ENCODE measurements around the gene C18orf32.
"Not testable (repeated sequence)": the region's sequence is repeated elsewhere in the genome, so short reads cannot be mapped to it uniquely, and the experiment has no call there.

C18orf32 gene

DNA sequence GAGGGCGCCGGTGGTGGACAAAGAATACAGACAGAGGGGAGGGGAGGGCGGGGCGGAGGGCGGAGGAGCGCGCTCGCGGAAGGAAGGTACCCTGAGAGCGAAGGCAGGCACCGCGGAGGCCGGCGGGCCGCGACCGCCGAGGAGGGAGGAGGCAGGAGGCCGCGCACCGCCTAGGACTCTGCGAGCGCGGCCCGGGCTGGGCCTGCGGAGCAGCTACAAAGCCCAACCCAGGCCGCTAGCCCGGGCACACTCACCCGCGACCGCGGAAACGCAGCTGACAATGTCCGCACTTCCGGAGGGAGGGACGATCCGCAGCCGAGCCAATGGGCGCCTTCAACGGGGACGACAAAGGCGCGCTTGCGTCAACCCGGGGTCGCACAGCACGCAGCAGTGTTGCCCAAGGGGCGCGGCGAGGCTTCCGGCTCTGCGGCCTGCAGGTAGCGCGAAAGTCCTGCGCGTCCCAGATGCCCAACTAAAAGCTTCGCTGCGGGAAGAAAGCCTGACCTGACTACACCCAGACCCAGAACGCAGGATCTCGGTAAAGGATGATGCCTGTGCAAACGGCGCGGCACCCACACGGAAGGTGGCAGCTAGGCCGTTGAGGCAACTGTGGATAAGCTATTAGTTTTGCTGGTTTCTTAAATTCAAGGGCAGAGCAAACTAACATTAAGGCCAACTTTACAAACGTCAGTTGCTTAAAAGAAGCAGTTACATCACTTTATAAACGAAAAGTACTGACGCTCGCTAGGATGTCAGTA is at the start of gene C18orf32:
Gene C18orf32, minus strand, starts transcription at position 282 of the 758 bp plus-strand sequence. CDS start 3,486 bp downstream, outside the sequence.
- DNase-seq (ENCODE audit: low spot score), result peak; percentile 97

DNA sequence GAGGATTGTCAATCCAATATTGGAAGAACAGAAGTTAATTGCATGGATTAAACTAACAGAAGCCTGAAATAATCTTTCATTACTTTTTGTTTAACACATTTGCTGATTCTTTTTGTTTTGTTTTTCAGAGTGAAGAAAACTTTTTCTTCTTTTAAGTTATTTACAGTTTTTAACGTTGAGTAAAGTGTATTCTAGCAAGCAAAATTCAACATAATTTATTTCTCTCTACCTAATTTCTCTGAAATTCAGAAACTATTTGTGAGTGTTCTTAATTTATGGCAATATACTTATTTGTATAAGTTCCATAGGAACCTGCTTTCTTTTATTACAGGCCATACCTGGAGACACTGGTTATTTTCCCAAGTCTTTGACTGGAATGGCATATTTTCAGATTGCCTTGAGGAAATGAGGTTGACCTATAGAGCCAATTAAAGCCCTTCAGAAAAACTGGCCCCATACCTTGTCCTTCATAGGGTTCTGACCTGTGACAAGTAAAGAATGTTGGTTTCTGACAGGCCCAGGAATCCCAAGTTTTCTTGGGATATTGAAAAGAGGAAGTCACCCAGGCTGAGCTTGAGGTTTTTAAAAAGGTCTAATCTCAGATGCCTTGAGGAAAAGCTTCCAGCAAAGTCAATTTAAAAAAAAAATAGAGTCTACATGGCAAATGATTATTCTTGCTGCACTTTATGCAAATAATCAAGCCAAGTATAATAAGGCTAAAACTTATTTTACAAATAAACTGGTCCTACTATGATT is 48.0 kb upstream of the C18orf32 start:
- no peak for DNase-seq (ENCODE audit: low spot score)

DNA sequence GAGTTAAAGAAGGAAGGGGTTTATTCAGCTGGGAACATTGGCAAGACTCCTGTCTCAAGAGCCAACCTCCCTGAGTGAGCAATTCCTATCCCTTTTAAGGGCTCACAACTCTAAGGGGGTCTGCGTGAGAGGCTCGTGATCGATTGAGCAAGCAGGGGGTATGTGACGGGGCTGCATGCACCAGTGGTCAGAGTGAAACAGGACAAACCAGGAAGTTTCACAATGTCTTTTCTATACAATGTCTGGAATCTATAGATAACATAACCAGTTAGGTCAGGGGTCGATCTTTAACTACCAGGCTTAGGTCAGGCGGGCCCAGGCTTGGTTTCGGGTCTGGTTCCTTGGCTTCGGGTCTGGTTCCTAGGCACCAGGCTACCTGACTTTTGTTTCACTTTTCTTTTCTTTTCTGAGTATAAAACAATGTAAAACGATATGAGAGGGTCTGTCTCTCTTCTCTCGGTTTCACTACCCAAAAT is 44.7 kb upstream of the C18orf32 start:
- no peak for DNase-seq (ENCODE audit: low spot score)

DNA sequence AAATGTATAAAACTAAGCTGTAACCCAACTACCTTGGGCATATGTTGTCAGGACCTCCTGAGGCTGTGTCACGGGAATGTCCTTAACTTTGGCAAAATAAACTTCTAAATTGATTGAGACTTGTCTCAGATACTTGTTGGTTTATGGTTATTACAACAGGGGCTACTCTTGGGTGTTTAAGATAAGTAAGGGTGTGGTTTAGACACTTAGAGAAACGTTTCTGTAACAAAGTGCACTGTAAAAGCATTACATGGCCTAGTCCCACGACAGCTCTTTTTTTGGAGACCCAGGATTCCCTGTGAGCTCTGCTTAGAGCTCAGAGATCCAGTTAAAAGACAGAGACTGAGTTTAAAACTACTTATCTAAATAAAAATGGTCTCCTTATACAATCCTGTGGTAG is 42.6 kb upstream of the C18orf32 start:
- DNase-seq (ENCODE audit: low spot score), result no peak

DNA sequence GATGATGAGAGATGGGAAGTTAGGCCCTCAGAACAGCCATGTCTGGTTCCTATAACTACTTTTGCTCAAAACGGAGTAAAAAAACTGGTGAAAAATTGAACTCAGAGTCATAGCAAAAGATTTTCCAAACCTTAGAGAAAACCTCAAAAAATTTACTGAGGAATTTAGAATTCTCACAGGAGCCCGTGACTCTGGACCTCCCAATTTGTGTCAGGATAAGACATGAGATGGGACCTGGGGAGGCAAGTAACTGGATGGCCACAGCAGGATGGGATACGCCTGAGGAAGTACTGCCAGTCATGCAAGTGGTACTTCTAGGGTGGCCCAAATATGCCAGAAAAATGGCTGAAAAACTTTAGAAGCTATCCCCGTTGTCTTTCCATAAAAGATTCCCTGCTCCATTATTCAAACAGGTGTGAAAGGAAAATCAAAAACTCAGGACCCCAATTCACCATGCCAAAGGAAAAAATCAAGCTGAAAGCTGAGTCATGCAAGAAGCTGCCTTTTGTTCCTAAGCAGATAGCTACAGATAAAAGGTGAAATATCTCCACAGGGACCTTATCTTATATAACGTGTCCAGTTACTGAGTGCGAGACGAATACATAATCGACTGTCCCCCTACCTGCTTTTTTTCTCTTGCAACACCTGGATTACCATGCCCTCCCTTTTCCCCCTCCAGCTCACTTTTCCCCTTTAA is 40.7 kb upstream of the C18orf32 start:
- DNase-seq (ENCODE audit: low spot score), result no peak

DNA sequence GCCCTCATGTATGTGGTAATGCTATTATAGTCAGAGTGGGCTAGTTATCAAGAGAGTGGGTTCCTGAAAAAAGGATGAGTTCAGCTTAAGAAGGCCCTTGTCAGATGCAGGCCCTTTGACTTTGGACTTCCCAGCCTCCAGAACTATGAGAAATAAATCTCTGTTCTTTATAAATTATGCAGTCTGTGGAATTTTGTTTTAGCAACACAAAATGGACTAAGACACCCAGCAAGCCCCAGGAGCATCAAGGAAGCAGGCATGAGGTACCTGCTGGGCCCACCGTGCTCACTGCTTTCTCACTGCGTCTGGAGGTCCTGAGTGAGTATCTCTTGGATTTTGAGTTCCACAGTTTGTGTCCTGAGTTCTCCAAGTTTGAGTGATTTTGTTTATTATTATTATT is 38.9 kb upstream of the C18orf32 start:
- DNase-seq (ENCODE audit: low spot score), result no peak

DNA sequence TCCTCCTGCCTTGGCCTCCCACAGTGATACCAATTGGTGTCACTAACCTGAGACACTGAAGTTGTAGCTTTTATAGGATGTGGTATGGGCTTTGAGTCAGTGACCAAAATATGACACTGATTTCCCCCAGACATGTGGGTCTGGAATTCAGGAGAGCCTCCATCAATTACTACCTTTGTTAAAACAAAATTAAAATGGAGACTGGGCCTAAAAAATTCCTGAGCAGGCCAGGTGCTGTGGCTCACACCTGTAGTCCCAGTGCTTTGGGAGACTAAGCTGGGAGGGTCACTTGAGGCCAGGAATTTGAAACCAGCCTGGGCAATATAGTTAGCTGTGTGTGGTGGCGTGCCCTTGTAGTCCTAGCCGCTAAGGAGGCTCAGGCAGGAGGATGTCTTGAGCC is 37.9 kb upstream of the C18orf32 start:
- DNase-seq (ENCODE audit: low spot score), result no peak

DNA sequence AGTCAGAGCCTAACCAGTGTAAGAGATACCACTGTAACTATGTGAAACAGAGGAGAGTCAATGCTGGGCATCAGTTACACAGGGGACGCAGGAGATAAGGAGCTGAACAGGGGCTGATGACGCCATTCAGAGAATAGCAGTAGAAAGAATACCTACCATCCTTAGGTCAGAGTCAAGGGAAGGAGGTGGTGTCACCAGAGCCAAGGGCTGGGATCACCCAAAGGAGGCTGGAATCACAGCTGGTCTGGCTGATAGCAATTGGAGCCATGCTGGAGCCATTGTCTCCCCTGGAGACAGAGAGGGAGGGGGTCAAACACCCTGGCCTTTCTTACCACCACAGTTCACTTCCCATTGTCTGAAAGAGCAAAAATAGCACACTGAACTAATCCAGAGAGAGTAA is 37.3 kb upstream of the C18orf32 start:
- no peak for DNase-seq (ENCODE audit: low spot score)

DNA sequence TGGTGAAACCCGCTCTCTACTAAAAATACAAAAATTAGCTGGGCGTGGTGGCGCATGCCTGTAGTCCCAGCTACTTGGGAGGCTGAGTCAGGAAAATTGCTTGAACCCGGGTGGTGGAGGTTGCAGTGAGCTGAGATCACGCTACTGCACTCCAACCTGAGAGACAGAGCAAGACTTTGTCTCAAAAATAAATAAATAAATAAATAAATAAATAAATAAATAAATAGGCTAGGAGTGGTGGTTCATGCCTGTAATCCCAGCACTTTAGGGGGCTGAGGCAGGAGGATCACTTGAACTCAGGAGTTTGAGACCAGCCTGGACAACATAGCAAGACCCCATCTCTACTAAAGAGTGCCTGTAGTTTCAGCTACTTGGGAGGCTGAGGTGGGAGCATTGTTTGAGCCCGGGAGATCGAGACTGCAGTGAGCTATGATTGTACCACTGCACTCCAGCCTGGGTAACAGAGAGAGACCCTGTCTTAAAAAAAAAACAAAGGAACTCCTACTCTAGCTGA is 36.6 kb upstream of the C18orf32 start:
- DNase-seq (ENCODE audit: low spot score), result not testable (repeated sequence)

DNA sequence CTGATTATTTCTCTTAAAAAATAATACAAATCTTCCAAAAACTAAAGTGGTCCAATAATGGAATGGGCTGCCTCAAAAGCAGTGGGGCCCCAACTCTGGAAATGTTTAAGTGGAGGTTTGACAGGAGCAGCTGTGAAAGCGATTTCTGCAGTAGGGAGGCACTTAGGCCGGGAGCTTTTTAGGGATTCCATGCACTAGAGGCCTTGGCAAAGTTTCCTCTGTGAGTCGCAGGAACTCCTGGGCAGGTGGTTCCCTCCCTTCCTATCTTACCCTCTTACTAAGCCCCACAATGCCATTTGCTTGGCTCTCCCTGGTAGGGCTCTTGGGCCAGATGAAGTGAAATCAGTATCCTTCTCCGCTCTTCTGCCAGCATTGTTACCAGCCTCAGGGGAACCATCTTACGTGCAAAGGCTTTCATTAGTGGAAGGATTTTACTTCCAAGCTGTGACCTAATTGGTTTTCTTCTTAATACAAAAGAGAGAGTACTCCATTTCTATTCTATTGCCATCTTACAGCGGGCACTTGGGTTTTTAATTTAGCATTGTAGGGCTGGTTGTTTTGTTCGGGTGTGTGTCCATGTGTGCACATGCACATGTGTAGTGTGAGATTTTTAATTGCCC is 34.3 kb upstream of the C18orf32 start:
- DNase-seq (ENCODE audit: low spot score), result no peak

DNA sequence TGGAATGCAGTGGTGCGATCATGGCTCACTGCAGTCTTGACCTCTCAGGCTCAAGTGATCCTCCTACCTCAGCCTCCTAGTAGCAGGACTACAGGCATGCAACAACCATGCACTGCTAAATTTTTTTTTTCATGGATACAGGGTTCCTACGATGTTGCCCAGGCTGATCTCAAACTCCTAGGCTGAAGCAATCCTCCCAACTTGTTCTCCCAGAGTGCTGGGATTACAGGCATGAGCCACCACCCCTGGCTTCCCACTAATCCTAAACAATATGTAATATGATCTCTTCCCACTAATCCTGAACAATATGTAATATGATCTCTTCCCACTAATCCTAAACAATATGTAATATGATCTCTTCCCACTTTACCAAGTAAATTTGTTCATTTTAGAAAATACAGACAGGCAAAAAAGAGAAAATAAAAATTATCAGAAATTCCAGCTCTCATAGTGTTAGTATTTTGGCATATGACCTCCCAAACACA is 33.7 kb upstream of the C18orf32 start:
- no peak for DNase-seq (ENCODE audit: low spot score)

DNA sequence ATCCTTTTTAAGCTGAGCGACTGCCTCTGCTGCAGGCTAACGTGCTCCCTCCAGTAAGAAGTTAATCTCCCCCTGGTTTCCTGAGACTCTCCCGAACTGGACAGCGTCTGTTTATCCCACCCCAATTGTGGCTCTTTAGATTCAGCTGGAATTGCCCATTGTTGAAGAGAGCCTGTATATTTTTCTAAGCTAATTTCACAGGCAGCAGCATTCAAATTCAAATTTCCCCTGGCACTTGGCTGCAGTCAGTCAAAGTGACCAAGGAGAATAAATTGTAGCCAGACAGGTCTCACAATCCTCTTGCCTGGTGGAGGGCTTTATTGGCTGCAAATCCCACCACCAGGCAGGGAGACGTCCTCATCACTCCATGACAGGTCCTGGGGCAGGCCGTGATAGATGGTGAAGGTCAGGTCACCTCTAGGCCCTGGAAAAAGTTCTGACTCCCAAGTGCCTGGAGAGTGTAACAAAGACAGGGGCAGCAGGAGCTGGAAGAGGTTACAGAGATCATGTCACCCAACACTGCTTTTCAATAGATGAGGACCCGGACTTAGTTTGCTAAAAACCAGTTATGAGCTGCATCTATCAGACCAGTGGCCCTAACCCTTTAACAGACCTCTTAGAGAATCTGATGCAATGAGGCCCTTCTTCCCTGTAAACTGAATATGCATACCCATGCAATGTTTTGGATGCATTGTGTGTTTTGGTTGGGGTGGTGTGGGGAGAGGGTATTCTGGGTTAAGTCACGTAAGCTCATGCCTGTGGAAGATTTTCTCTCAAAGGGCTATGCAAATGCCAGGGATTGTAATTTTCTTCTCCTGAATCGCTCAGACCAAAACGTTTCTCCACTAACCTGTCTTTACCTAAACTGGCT is 32.3 kb upstream of the C18orf32 start:
- DNase-seq (ENCODE audit: low spot score), result no peak

DNA sequence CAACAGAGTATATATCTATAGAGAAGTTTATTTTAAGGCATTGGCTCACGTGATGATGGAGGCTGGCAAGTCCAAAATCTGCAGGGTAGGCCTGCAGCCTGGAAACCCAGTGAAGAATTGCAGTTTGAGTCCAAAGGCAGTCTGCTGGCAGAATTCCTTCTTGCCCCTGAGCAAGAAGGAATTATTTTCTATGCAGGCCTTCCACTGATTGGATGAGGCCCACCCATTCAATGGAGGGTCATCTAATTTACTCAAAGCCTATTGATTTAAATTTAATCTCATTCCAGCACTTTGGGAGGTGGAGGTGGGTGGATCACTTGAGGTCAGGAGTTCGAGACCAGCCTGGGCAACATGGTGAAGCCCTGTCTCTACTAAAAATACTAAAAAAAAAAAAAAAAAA is 30.4 kb upstream of the C18orf32 start:
- no peak for DNase-seq (ENCODE audit: low spot score)

DNA sequence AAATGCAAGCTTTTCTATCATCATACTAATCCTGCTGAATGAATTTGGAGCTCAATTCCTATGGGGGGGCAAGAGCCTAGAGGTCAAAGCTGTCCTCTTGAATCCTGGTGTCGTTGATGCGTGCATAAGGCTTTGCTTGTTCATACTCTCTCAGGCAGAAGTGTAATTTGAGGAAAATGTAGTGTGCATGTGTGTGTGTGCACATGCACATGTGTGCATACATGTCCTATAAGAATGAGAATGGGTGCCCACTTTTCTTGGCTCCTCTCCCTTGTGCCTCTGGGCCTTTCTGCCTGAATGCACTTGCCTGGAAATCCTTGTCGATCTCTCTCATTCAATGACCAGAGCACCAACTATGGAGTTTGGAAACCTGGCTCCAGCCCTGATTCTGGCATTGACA is 28.5 kb upstream of the C18orf32 start:
- DNase-seq (ENCODE audit: low spot score), result no peak

DNA sequence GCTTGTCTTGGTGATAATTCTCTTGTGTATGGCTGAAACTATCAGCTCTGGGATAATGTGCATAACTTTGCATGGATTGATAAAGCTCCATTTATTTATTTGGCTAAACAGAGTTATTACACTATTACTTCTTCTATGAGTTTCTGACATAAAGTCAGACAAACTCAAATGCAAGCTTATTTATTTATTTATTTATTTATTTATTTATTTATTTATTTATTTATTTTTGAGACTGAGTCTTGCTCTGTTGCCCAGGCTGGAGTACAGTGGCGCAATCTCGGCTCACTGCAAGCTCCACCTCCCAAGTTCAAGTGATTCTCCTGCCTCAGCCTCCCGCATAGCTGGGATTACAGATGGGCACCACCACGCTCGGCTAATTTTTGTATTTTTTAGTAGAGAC is 28.0 kb upstream of the C18orf32 start:
- not testable (repeated sequence) for DNase-seq (ENCODE audit: low spot score)

DNA sequence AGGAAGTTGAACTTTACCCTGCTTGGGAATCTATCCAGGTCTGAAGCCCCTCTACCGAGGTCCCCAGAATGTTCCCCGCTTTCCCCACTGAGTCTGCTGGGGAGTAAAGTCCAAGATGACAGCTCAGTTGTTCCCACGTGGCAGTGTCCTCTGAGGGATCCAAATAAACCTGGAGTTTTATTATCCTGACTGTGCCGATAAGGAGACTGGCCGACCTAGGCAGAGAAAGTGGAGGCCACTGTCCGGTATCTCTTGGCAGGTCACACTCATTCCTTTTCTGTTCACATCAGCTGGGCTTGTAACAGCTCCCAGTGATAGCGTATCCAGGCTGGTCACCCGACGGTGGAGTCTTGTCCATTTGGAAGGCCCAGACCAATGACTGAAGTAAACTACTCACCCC is 27.5 kb upstream of the C18orf32 start:
- no peak for DNase-seq (ENCODE audit: low spot score)

DNA sequence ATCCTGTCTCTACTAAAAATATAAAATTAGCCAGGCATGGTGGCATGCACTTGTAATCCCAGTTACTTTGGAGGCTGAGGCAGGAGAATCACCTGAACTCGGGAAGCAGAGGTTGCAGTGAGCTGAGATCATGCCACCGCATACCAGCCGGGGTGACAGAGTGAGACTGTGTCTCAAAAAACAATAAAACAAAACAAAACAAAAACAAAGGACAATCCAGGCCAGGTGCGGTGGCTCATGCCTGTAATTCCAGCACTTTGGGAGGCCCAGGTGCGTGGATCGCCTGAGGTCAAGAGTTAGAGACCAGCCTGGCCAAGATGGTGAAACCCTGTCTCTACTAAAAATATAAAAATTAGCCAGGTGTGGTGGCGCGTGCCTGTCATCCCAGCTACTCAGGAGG is 25.8 kb upstream of the C18orf32 start:
- DNase-seq (ENCODE audit: low spot score), result not testable (repeated sequence)

DNA sequence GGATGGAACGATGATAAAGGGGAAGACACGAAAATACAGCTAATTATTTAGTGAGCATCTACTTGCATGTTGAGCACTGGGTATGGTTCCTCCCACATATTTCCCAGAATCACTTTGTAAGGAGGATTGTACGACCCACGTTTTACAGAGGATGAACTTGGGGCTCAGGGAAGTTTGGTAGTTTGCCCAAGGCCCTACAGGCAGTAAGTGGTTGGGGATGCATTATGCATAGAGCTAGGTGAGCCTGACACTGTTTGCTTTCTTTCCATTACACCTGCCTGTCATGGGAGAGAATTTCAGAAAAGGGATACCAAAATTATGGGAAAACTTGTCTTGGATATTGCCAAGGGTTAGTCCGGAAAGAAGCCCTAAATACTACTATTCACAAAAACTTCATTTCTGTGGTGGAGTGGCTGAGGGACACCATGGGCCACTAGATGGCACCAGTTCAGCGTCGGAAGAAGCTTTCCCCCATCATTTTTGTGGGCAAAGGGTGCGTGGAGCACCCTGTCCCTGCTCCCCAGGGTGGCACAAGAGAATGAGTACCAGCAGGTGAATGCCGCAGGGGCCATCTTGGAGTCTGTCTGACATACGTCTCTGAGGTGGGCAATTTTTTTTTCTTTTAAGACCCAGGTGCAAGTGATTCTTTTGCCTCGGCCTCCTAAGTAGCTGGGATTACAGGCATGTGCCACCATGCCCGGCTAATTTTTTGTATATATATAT is 23.5 kb upstream of the C18orf32 start:
- DNase-seq (ENCODE audit: low spot score), result peak; percentile 77

DNA sequence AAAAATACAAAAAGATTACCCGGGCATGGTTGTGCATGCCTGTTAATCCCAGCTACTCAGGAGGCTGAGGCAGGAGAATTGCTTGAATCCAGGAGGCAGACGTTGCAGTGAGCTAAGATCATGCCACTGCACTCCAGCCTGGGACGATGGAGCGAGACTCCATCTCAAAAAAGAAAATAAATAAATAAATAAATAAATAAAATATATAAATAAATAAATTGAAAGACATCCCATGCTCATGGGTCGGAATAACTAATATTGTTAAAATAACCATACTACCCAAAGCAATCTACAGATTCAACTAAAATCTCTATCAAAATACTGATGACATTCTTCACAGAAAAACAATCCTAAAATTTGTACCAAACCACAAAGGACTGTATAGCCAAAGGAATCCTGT is 19.4 kb upstream of the C18orf32 start:
- not testable (repeated sequence) for DNase-seq (ENCODE audit: low spot score)

DNA sequence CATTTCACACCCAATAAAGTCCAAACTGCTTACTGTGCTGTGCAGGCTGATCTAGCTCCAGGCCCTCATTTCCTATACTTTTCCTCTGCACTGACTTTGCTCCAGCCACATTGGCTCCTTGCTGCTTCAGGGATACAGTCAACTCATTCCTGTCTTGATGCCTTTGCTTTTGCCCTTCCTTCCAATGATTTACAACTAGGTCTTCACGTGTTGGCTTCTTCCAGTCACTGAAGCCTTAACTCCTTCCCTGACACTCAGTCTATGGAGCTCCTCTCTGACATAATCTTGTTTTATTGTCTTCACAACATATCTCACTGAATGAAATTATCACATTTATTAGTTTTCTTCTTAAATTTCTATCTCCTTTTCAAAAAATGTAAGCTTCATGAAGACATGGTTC is 16.9 kb upstream of the C18orf32 start:
- DNase-seq (ENCODE audit: low spot score), result no peak

Data from Ammon's horn (tissue), 1 donor.